A549 (cell line): ENCODE data around the gene GPR137C. TPM values are rescaled to one million over a fixed set of nuclear protein-coding genes. Genes with fewer than 3 reads are reported as not detected.

Experiments used
- ATAC-seq, 2 experiments: fragments of 200-7000 bp in 1 of 2; fragments of >200 bp in 1 of 2; cut with Nextera tagmentation in 1 of 2; cut with Tn5 transposase in 1 of 2; 3 replicates each; pipeline versions ENCODE4 v1.8.0 to v1.9.1; 2018 to 2020; ENCODE audit warnings: mild to moderate bottlenecking in 1 of 2, moderate library complexity in 1 of 2
- CTCF ChIA-PET: fragments of 300-600 bp; sonication (Branson Sonifier 250); formaldehyde crosslinking; extraction: SDS; loops from one replicate; lab custom pipeline; 2021; ENCODE audit warnings: antibody characterized with exemption, inconsistent platforms; lab: Yijun Ruan, JAX
- POLR2A ChIA-PET: fragments of 350-600 bp; formaldehyde crosslinking; extraction: SDS; loops from one replicate; lab custom pipeline; 2021; ENCODE audit warnings: antibody characterized with exemption, inconsistent platforms; lab: Yijun Ruan, JAX
- DNase-seq, 2 experiments: peaks; one replicate each; pipeline versions ENCODE4 v3.0.0 to v3.0.0-alpha.2; 2011 to 2016; ENCODE audit warnings: low read depth in 1 of 2, low spot score in 1 of 2
- FAIRE-seq: peaks from 2 replicates; lab custom pipeline; 2011; peaks lifted over from hg19 to GRCh38; lab: Jason Lieb, UNC
- H3K27ac ChIP-seq, 2 experiments: fragments of >200 bp; sonication (Bioruptor Twin); formaldehyde crosslinking; 3 replicates each; pipeline ENCODE4 v1.5.1; 2016 to 2017
- H3K4me1 ChIP-seq: fragments of >200 bp; sonication (Bioruptor Twin); formaldehyde crosslinking; 3 replicates; pipeline ENCODE4 v1.6.1; 2016
- H3K4me2 ChIP-seq: fragments of >200 bp; sonication (Bioruptor Twin); formaldehyde crosslinking; 3 replicates; pipeline ENCODE4 v1.6.1; 2016
- H3K4me3 ChIP-seq: fragments of >200 bp; sonication (Bioruptor Twin); formaldehyde crosslinking; 3 replicates; pipeline ENCODE4 v1.5.1; 2016
- H3K9me3 ChIP-seq: fragments of >200 bp; sonication (Bioruptor Twin); formaldehyde crosslinking; 3 replicates; pipeline ENCODE4 v1.6.1; 2016
- BHLHE40 ChIP-seq: IDR thresholded peaks from 2 replicates; pipeline ENCODE4 v1.6.1; 2012; ENCODE audit warnings: low read depth, low read length, inconsistent platforms
- CBX2 ChIP-seq: fragments of 200-600 bp; sonication (generic); IDR thresholded peaks from 2 replicates; pipeline ENCODE4 v1.6.1; 2016; ENCODE audit warnings: low read depth, mild to moderate bottlenecking, borderline replicate concordance
- CBX8 ChIP-seq: fragments of 200-600 bp; sonication (generic); IDR thresholded peaks from 2 replicates; pipeline ENCODE4 v1.6.1; 2016
- CHD4 ChIP-seq: fragments of 200-600 bp; sonication (generic); IDR thresholded peaks from 2 replicates; pipeline ENCODE4 v1.6.1; 2016; ENCODE audit warnings: antibody characterized with exemption, mild to moderate bottlenecking, borderline replicate concordance
- EHF ChIP-seq: fragments of 250-450 bp; sonication (Bioruptor Pico); IDR thresholded peaks from 2 replicates; pipeline ENCODE4 v1.5.0; 2020; ENCODE audit warnings: mild to moderate bottlenecking
- EP300 ChIP-seq, 2 experiments: fragments of >200 bp; sonication (Bioruptor Twin); formaldehyde crosslinking; IDR thresholded peaks; 2 replicates in 1 of 2; 3 replicates in 1 of 2; pipeline ENCODE4 v1.6.1; 2016 to 2017
- ESRRA ChIP-seq: fragments of 150-350 bp; IDR thresholded peaks from 2 replicates; pipeline ENCODE4 v1.6.1; 2014; ENCODE audit warnings: mild to moderate bottlenecking, low read length, borderline replicate concordance
- FOXS1 ChIP-seq: fragments of 250-450 bp; sonication (Bioruptor Pico); IDR thresholded peaks from 2 replicates; pipeline ENCODE4 v1.5.0; 2020; ENCODE audit warnings: mild to moderate bottlenecking, moderate library complexity
- HEYL ChIP-seq: fragments of 250-450 bp; sonication (Bioruptor Pico); IDR thresholded peaks from 2 replicates; pipeline ENCODE4 v1.8.0; 2021; ENCODE audit warnings: mild to moderate bottlenecking, moderate library complexity
- HOXA7 ChIP-seq: fragments of 250-450 bp; sonication (Bioruptor Pico); IDR thresholded peaks from 2 replicates; pipeline ENCODE4 v1.5.0; 2020; ENCODE audit warnings: mild to moderate bottlenecking, moderate library complexity
- HOXB13 ChIP-seq: fragments of 250-450 bp; sonication (Bioruptor Pico); IDR thresholded peaks from 2 replicates; pipeline ENCODE4 v1.5.0; 2020; ENCODE audit warnings: low read depth, mild to moderate bottlenecking, moderate library complexity
- HOXB5 ChIP-seq: fragments of 250-450 bp; sonication (Bioruptor Pico); IDR thresholded peaks from 2 replicates; pipeline ENCODE4 v1.5.0; 2020; ENCODE audit warnings: mild to moderate bottlenecking, moderate library complexity
- JUNB ChIP-seq: fragments of >200 bp; sonication (Bioruptor Twin); formaldehyde crosslinking; IDR thresholded peaks from 2 replicates; pipeline ENCODE4 v1.6.1; 2016
- KDM1A ChIP-seq: fragments of 200-600 bp; sonication (generic); IDR thresholded peaks from 2 replicates; pipeline ENCODE4 v1.6.1; 2016; ENCODE audit warnings: low read depth, mild to moderate bottlenecking
- MAFK ChIP-seq: fragments of 450-650 bp; IDR thresholded peaks from 2 replicates; pipeline ENCODE4 v1.6.1; 2014; ENCODE audit not compliant: partially characterized antibody
- NR3C1 ChIP-seq: fragments of >200 bp; sonication (Bioruptor Twin); formaldehyde crosslinking; IDR thresholded peaks from 3 replicates; pipeline ENCODE4 v1.6.1; 2017
- POLR2A ChIP-seq: IDR thresholded peaks from 2 replicates; pipeline ENCODE4 v1.6.1; 2012; ENCODE audit warnings: mild to moderate bottlenecking, low read length
- POLR2AphosphoS2 ChIP-seq: conservative IDR thresholded peaks from 2 replicates; pipeline ENCODE4 v1.6.1; 2012; ENCODE audit warnings: low read length, improper control_type of control experiment, inconsistent platforms
- RAD21 ChIP-seq, 2 experiments: fragments of >200 bp in 1 of 2; sonication (Bioruptor Twin) in 1 of 2; formaldehyde crosslinking in 1 of 2; IDR thresholded peaks in 1 of 2; conservative IDR thresholded peaks in 1 of 2; 2 replicates in 1 of 2; 3 replicates in 1 of 2; pipeline ENCODE4 v1.6.1; 2012 to 2018; ENCODE audit warnings: inconsistent platforms in 1 of 2
- RCOR1 ChIP-seq: fragments of 150-350 bp; IDR thresholded peaks from 2 replicates; pipeline ENCODE4 v1.6.1; 2014; ENCODE audit warnings: antibody characterized with exemption, low read length, low read depth
- SREBF2 ChIP-seq: fragments of 450-650 bp; IDR thresholded peaks from 2 replicates; pipeline ENCODE4 v1.6.1; 2014; ENCODE audit warnings: mild to moderate bottlenecking, moderate library complexity
- TP53 ChIP-seq: fragments of 250-450 bp; sonication (Bioruptor Pico); IDR thresholded peaks from 2 replicates; pipeline ENCODE4 v1.5.0; 2021; ENCODE audit warnings: mild to moderate bottlenecking, moderate library complexity
- ZC3H11A ChIP-seq: fragments of 450-650 bp; IDR thresholded peaks from 2 replicates; pipeline ENCODE4 v1.6.1; 2014; ENCODE audit warnings: antibody characterized with exemption, mild to moderate bottlenecking
- ZFP36 ChIP-seq: fragments of 450-650 bp; IDR thresholded peaks from 2 replicates; pipeline ENCODE4 v1.6.1; 2014; ENCODE audit warnings: borderline replicate concordance; ENCODE audit not compliant: partially characterized antibody
- WGBS: methylation state at CpG from one replicate; pipeline ENCODE4 v1.1.6; 2017; ENCODE audit errors: missing lambda C conversion rate; 5-methylcytosine and 5-hydroxymethylcytosine counted together
- polyA plus RNA-seq, 4 experiments: library from polyadenylated mRNA; depleted of rRNA in 3 of 4; stranded (reverse); fragments of >200 nt; fragmentation: RNase III in 1 of 4; extraction: RNeasy Plus Mini Kit Qiagen cat#74134 plus additional on column Dnase treatment in 1 of 4; gene quantifications; 2 replicates in 3 of 4; 3 replicates in 1 of 4; pipeline ENCODE4 v1.2.3, GENCODE V29; 2011 to 2017
- TF ChIP-seq, protein P1 (sequence below): IDR thresholded peaks from 2 replicates; pipeline ENCODE4 v1.6.1; 2012; ENCODE audit warnings: low read depth, borderline replicate concordance
- TF ChIP-seq, protein P2 (sequence below): fragments of >200 bp; sonication (Bioruptor Twin); formaldehyde crosslinking; IDR thresholded peaks from 2 replicates; pipeline ENCODE4 v1.6.1; 2016
- TF ChIP-seq, protein P3 (sequence below): fragments of 450-650 bp; IDR thresholded peaks from 2 replicates; pipeline ENCODE4 v1.6.1; 2014; ENCODE audit warnings: antibody characterized with exemption
- TF ChIP-seq, protein P4 (sequence below): IDR thresholded peaks from 2 replicates; pipeline ENCODE4 v1.6.1; 2012
- TF ChIP-seq, protein P5 (sequence below): fragments of 250-450 bp; sonication (Bioruptor Pico); IDR thresholded peaks from 2 replicates; pipeline ENCODE4 v1.5.0; 2020; ENCODE audit warnings: low read depth, mild to moderate bottlenecking, moderate library complexity
- TF ChIP-seq, protein P6 (sequence below): IDR thresholded peaks from 2 replicates; pipeline ENCODE4 v1.6.1; 2012

GPR137C gene
- polyA plus RNA-seq, 2 of the 4 experiments (the other 2 are of a cell fraction) = 0.21 to 0.27 TPM

DNA sequence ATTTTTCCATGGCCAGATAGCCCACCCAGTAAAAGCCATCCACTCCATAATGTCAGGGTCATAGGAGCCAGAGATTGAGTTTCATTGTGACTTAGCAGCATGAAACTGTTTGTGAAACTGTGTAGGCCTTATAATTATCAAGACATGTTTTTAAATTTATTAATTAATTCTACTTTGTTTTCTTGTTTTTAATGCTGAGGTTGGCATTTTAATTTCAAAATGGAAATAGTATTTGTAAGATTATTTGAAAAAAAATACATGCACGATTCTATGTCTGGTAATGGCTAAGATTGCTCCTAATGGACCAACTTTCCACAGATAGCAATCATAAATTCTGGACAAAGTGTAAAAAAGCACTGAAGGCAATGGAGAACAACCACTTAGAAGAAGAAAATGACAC lies 67.1 kb downstream of the GPR137C start:
- WGBS = 48% methylated on average over 1 of the region's 1 CpG
- no peak for TF ChIP-seq ZC3H11A
- TF ChIP-seq MAFK = peak; percentile 84
- CTCF ChIA-PET = no interaction called here

DNA sequence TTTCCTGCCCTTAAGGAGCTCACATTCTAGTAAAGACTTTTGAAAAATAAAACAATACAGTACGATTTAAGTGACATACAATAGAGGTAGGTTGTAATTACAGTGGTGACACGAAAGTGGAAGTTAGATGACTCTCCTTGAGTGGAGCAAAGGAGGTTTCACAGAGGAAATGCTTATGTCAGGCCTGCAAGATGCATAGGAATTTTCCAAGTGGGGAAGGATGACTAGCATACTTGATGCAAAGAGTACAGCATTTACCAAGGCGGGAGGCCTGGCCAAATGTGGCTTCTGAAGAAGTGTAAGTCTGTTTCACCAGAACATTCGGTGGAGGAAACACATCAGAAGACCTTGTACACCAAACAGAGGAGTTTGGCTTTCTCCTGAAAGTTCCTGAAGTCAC lies 87.5 kb downstream of the GPR137C start:
- 87% methylated on average over 4 of the region's 4 CpGs for WGBS
- no peak for FAIRE-seq
- POLR2A ChIA-PET = no interaction called here

More for the DNA sequence above, 67.1 kb downstream of the GPR137C start:
- POLR2A ChIA-PET = no interaction called here
- DNase-seq (no peak), ATAC-seq (no peak), FAIRE-seq (no peak)
- H3K4me3 ChIP-seq = no peak overlapping the region
- no peak overlapping the region for H3K27ac ChIP-seq
- no peaks in the 10 kb centered on the region for H3K9me3 ChIP-seq
- no peak overlapping the region for H3K4me2 ChIP-seq
- H3K4me1 ChIP-seq = no peaks in the 10 kb centered on the region

DNA sequence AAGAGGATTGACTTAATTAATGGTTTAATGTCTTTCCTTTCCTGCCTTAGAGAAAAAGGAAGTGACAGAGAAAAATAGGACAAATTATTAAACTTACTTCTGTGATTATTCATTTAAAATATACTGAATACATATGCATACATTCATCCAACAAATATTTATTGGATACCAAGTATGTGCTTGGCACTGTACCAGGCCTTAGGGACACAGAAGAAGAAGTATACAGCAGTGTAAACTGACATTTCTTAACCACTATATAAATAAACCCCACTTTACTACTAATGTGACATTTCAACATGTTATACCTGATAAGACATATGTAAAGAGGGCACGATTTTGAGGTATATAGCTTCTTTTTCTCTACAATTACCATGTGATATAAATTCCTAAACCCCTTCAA lies 89.1 kb downstream of the GPR137C start:
- no peak for FAIRE-seq

More for the DNA sequence above, 87.5 kb downstream of the GPR137C start:
- ATAC-seq (no peak), DNase-seq (no peak)
- Histone ChIP-seq H3K4me3 (no peak overlapping the region), H3K4me2 (no peak overlapping the region), H3K4me1 (no peaks in the 10 kb centered on the region), H3K27ac (no peak overlapping the region), H3K9me3 (no peaks in the 10 kb centered on the region)
- TF ChIP-seq, protein P1, sequence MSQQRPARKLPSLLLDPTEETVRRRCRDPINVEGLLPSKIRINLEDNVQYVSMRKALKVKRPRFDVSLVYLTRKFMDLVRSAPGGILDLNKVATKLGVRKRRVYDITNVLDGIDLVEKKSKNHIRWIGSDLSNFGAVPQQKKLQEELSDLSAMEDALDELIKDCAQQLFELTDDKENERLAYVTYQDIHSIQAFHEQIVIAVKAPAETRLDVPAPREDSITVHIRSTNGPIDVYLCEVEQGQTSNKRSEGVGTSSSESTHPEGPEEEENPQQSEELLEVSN = no peak
- TF ChIP-seq CHD4 (no peak), HEYL (CRISPR knock-in tag) (no peak), HOXB5 (CRISPR knock-in tag) (no peak), NR3C1 (no peak), RCOR1 (no peak), POLR2A (no peak), EHF (no peak), MAFK (no peak), TP53 (CRISPR knock-in tag) (no peak), BHLHE40 (no peak)
- TF ChIP-seq, protein P2, sequence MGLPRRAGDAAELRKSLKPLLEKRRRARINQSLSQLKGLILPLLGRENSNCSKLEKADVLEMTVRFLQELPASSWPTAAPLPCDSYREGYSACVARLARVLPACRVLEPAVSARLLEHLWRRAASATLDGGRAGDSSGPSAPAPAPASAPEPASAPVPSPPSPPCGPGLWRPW = no peak
- TF ChIP-seq, protein P3, sequence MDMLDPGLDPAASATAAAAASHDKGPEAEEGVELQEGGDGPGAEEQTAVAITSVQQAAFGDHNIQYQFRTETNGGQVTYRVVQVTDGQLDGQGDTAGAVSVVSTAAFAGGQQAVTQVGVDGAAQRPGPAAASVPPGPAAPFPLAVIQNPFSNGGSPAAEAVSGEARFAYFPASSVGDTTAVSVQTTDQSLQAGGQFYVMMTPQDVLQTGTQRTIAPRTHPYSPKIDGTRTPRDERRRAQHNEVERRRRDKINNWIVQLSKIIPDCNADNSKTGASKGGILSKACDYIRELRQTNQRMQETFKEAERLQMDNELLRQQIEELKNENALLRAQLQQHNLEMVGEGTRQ = no peak
- TF ChIP-seq, protein P4, sequence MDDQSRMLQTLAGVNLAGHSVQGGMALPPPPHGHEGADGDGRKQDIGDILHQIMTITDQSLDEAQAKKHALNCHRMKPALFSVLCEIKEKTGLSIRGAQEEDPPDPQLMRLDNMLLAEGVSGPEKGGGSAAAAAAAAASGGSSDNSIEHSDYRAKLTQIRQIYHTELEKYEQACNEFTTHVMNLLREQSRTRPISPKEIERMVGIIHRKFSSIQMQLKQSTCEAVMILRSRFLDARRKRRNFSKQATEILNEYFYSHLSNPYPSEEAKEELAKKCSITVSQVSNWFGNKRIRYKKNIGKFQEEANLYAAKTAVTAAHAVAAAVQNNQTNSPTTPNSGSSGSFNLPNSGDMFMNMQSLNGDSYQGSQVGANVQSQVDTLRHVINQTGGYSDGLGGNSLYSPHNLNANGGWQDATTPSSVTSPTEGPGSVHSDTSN = no peak
- CTCF ChIA-PET = interaction anchor here (1.5 kb wide), 1 partner anchor 33 kb away, joined by 3 read pairs; no protein-coding TSS in a partner anchor

DNA sequence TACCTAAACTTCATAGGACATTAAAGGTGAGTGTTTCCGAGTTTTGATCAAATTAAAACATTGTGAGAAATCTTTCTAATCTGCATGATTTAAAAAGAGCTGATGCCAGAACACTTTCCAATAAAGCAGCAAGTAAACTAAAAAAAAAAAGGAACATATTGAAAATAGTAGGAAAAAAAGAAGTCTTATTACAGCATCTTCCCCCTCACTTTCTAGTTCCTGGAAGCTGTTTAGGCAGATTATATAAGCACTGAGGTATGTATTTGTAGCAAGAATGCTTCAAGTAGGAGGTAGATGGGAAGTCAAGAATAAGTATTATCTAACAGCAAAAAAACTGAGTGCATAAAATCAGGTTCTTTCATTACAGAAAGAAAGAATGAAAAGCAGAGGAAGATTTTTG lies 96.9 kb downstream of the GPR137C start:
- TF ChIP-seq, protein P1 = no peak
- no peak for TF ChIP-seq CBX2
- TF ChIP-seq JUNB = no peak
- TF ChIP-seq, protein P5, sequence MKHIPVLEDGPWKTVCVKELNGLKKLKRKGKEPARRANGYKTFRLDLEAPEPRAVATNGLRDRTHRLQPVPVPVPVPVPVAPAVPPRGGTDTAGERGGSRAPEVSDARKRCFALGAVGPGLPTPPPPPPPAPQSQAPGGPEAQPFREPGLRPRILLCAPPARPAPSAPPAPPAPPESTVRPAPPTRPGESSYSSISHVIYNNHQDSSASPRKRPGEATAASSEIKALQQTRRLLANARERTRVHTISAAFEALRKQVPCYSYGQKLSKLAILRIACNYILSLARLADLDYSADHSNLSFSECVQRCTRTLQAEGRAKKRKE (CRISPR knock-in tag) = no peak
- TF ChIP-seq HOXA7 (CRISPR knock-in tag) = no peak
- TF ChIP-seq, protein P2 = no peak
- TF ChIP-seq FOXS1 = no peak
- no peak for TF ChIP-seq ZFP36
- no peak for TF ChIP-seq RAD21 (conservative IDR thresholded peaks at IDR 0.05 in 1 of 2, IDR thresholded peaks at IDR 0.05 in 1 of 2)
- no peak for TF ChIP-seq EP300 (IDR thresholded peaks at IDR 0.05)
- TF ChIP-seq HEYL (CRISPR knock-in tag) = no peak
- TF ChIP-seq CBX8 = no peak
- no peak for TF ChIP-seq HOXB13 (CRISPR knock-in tag)
- no peak for TF ChIP-seq KDM1A
- ATAC-seq (no peak), DNase-seq (no peak), FAIRE-seq (no peak)
- Histone ChIP-seq H3K4me2 (no peak overlapping the region), H3K9me3 (no peaks in the 10 kb centered on the region), H3K4me1 (no peaks in the 10 kb centered on the region), H3K27ac (no peak overlapping the region), H3K4me3 (no peak overlapping the region)
- WGBS = 88% methylated on average over 1 of the region's 1 CpG
- ChIA-PET CTCF (no interaction called here), POLR2A (no interaction called here)

More for the DNA sequence above, 89.1 kb downstream of the GPR137C start:
- no peak for DNase-seq
- ChIA-PET CTCF (interaction anchor here (0.5 kb wide), 1 partner anchor 144 kb away, joined by 3 read pairs; no protein-coding TSS in a partner anchor), POLR2A (interaction anchor here (0.6 kb wide), 1 partner anchor 59 kb away, joined by 3 read pairs; no protein-coding TSS in a partner anchor)
- 90% methylated on average over 1 of the region's 1 CpG for WGBS
- ATAC-seq = no peak
- no peaks in the 10 kb centered on the region for H3K9me3 ChIP-seq
- no peak overlapping the region for H3K4me3 ChIP-seq
- H3K4me2 ChIP-seq = no peak overlapping the region
- no peak overlapping the region for H3K27ac ChIP-seq
- no peaks in the 10 kb centered on the region for H3K4me1 ChIP-seq
- TF ChIP-seq SREBF2 (no peak), ESRRA (no peak), RAD21 (conservative IDR thresholded peaks at IDR 0.05 in 1 of 2, IDR thresholded peaks at IDR 0.05 in 1 of 2) (no peak), POLR2AphosphoS2 (no peak), ZFP36 (no peak)
- TF ChIP-seq, protein P6, sequence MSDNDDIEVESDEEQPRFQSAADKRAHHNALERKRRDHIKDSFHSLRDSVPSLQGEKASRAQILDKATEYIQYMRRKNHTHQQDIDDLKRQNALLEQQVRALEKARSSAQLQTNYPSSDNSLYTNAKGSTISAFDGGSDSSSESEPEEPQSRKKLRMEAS = no peak
